Thoracic aorta (tissue), 2 donors: ENCODE measurements around the gene FXYD3. TPM values are rescaled to one million over a fixed set of nuclear protein-coding genes. Genes with fewer than 3 reads are reported as not detected.

ENCODE experiments used
- ATAC-seq: fragments of 150-250 bp; one replicate; pipeline ENCODE4 v1.8.0; 2017; ENCODE audit warnings: low read depth; ENCODE audit not compliant: insufficient number of reproducible peaks, low FRiP score
- DNase-seq: peaks from one replicate; pipeline ENCODE4 v3.0.0-alpha.2; 2020; ENCODE audit warnings: low spot score
- H3K27ac ChIP-seq, 2 donors: fragments of 200-600 bp; sonication (generic); 1 replicate in 1 of 2; 2 replicates in 1 of 2; pipeline ENCODE4 v1.5.1; 2016; ENCODE audit warnings: mild to moderate bottlenecking in 2 of 2, moderate library complexity in 2 of 2
- H3K27me3 ChIP-seq: fragments of 200-600 bp; sonication (generic); replicated peaks from 2 replicates; pipeline ENCODE4 v1.6.0; 2016; ENCODE audit warnings: mild to moderate bottlenecking; ENCODE audit not compliant: insufficient read depth
- H3K36me3 ChIP-seq: fragments of 200-600 bp; sonication (generic); one replicate; pipeline ENCODE4 v1.5.1; 2016
- H3K4me1 ChIP-seq, 2 donors: fragments of 200-600 bp; sonication (generic); 1 replicate in 1 of 2; 2 replicates in 1 of 2; pipeline versions ENCODE4 v1.5.1 to v1.6.0; 2016; ENCODE audit warnings: low read depth in 2 of 2, mild to moderate bottlenecking in 1 of 2; ENCODE audit not compliant: control insufficient read depth in 1 of 2
- H3K4me3 ChIP-seq: fragments of 200-600 bp; sonication (generic); 2 replicates; pipeline ENCODE4 v1.5.1; 2016; ENCODE audit warnings: mild to moderate bottlenecking
- H3K9me3 ChIP-seq: fragments of 200-600 bp; sonication (generic); 2 replicates; pipeline ENCODE4 v1.5.1; 2016
- total RNA-seq, 2 donors: library from RNA; depleted of rRNA; stranded (reverse); fragments of >200 nt; gene quantifications; one replicate each; pipeline versions ENCODE4 v1.1.0 to v1.2.3, GENCODE V29; 2016
- TF ChIP-seq, protein P1 (sequence below): fragments of 200-600 bp; sonication (generic); IDR thresholded peaks from one replicate; pipeline ENCODE4 v1.5.1; 2019; ENCODE audit warnings: antibody characterized with exemption

FXYD3 gene
- total RNA-seq, 2 donors from 2014 or later, result 0.68 to 6.4 TPM

DNA sequence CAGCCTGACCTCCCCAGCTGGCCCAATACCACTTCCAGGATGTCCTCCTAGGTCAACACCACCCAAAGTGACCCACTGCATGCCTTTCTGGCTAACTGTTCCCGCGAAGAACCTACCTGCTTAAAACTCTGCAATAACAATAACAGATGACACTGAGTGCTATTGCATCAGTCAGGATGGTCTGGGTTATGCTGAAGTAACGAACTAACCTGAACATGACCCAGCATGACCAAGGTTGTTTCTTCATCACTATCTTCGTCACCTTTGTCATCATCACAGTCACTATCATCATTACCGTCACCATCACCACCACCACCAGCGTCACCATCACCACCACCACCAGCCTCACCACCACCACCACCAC lies 10.6 kb upstream of the FXYD3 start:
- DNase-seq (no peak), ATAC-seq (no peak)
- Histone ChIP-seq H3K9me3 (no peaks in the 10 kb centered on the region), H3K4me3 (no peak overlapping the region), H3K27ac (no peak overlapping the region), H3K4me1 (no peaks in the 10 kb centered on the region), H3K27me3 (no peaks in the 10 kb centered on the region), H3K36me3 (no peaks in the 10 kb centered on the region)
- TF ChIP-seq, protein P1, sequence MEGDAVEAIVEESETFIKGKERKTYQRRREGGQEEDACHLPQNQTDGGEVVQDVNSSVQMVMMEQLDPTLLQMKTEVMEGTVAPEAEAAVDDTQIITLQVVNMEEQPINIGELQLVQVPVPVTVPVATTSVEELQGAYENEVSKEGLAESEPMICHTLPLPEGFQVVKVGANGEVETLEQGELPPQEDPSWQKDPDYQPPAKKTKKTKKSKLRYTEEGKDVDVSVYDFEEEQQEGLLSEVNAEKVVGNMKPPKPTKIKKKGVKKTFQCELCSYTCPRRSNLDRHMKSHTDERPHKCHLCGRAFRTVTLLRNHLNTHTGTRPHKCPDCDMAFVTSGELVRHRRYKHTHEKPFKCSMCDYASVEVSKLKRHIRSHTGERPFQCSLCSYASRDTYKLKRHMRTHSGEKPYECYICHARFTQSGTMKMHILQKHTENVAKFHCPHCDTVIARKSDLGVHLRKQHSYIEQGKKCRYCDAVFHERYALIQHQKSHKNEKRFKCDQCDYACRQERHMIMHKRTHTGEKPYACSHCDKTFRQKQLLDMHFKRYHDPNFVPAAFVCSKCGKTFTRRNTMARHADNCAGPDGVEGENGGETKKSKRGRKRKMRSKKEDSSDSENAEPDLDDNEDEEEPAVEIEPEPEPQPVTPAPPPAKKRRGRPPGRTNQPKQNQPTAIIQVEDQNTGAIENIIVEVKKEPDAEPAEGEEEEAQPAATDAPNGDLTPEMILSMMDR, result no peak

DNA sequence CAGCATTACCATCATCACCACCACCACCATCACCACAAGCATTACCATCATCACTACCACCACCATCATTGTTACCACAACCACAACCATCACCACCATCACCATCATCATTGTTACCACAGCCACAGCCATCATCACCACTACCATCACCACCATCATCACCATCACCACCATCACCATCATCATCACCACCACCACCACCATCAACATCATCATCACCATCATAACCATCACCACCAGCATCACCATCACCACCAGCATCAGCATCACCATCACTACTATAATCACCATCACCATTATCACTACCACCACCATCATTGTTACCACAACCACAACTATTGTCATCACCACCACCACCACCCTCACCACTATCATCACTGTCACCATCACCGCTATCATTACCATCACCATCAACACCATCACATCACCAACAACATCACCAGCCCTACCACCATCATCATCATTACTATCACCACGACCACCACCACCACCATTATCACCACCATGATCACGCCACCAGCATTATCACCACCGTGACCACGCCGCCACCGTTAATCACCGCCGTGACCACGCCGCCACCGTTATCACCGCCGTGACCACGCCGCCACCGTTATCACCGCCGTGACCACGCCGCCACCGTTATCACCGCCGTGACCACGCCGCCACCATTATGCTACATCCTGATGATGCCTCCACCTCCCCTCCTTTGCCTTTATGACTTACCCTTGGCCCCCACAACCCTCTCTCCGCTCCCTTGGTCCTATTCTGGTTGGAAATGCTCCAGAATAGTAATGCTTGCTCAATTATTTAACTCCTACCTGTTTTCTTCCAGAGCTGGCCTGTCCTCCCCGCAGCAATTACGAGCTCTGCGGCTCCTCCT lies 10.0 kb upstream of the FXYD3 start:
- TF ChIP-seq, protein P1, result no peak
- H3K27ac ChIP-seq, result no peak overlapping the region
- H3K36me3 ChIP-seq, result no peaks in the 10 kb centered on the region
- no peaks in the 10 kb centered on the region for H3K9me3 ChIP-seq
- H3K4me1 ChIP-seq, result no peaks in the 10 kb centered on the region
- no peaks in the 10 kb centered on the region for H3K27me3 ChIP-seq
- no peak for ATAC-seq
- no peak for DNase-seq
- H3K4me3 ChIP-seq, result no peak overlapping the region

DNA sequence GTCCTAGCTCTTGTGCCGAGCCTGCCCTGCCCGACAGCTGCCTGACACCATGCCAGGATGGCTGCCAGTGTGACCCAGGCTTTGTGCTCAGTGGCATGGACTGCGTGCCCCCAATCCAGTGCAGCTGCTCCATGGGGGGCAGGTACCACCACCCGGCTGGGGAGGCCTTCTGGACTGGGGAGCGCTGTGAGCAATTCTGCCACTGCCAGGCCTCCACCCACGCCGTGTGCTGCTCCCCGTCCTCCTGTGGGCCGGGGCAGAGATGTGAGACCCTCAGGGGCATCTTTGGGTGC lies 9.4 kb upstream of the FXYD3 start:
- Histone ChIP-seq H3K27me3 (no peaks in the 10 kb centered on the region), H3K4me1 (no peaks in the 10 kb centered on the region), H3K27ac (no peak overlapping the region), H3K4me3 (no peak overlapping the region), H3K36me3 (no peaks in the 10 kb centered on the region), H3K9me3 (no peaks in the 10 kb centered on the region)
- TF ChIP-seq, protein P1, result no peak
- DNase-seq, result no peak
- ATAC-seq, result no peak

DNA sequence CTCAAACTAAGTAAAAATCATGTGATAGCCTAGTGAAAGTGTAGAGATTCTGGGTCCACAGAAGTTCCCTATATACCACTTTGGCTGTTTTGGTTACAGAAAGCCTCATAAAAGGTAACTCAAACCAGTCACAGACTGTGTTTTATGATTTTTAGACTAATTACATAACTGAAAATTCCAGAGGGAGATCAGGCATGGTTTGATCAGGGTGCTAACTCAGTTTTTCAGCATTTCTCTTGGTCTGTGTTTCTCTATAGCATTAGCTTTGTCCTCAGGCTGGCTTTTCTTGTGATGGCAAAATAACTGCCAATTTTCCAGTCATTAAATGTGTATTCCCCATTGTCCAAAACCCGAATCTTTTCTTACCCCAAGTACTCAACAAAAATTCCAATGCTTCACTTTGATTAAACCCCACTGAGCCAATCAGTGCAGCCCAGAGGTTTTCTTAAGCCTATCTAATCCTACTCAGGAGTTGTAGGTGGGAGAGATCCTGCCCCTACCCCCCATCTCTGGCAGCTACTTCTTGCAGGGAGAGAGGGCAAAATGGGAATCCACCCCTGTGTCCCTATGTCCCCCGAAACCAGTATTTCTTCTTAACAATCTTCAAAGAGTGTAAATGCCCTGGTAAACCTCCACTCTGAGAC lies 8.6 kb upstream of the FXYD3 start:
- H3K27ac ChIP-seq, result no peak overlapping the region

DNA sequence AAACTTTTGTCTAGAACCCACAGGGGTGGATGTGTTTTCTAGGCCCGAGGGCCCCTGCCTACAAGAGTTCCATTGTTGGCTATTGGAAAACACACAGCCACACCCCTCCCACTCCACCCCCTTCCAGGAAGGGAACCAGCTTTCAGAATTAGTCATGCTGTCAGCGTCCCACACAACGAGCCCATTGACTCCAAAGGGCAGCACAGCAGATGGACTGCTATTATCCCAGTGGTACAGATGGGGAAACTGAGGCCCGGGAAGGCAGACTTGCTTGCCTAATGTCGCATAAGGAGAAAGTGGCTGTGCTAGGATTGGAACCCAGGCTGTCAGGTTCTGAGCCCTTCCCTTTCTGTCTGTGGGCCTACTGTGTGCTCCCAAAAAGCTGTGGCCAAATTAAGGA lies 8.1 kb upstream of the FXYD3 start:
- Histone ChIP-seq H3K4me1 (no peaks in the 10 kb centered on the region), H3K4me3 (no peak overlapping the region), H3K27me3 (no peaks in the 10 kb centered on the region), H3K9me3 (no peaks in the 10 kb centered on the region), H3K36me3 (no peaks in the 10 kb centered on the region), H3K27ac (no peak overlapping the region)
- TF ChIP-seq, protein P1, result no peak
- DNase-seq, result no peak
- no peak for ATAC-seq

More for the DNA sequence above, 8.6 kb upstream of the FXYD3 start:
- ATAC-seq, result no peak
- Histone ChIP-seq H3K4me1 (no peaks in the 10 kb centered on the region), H3K9me3 (no peaks in the 10 kb centered on the region), H3K27me3 (no peaks in the 10 kb centered on the region), H3K36me3 (no peaks in the 10 kb centered on the region), H3K4me3 (no peak overlapping the region)
- TF ChIP-seq, protein P1, result no peak
- no peak for DNase-seq
